Measurements from ENCODE around the gene GPI.
"Not testable (repeated sequence)": the region's sequence is repeated elsewhere in the genome, so short reads cannot be mapped to it uniquely, and the experiment has no call there.

GPI gene

GRCh38 chr19:34369166-34369565 is 4.2 kb downstream of the GPI start:
- DNase-seq, result not testable (repeated sequence)

- no peak for DNase-seq
These were observed 5.1 kb downstream of the GPI start for GRCh38 chr19:34370117-34370516.

GRCh38 chr19:34370983-34371382 is 6.0 kb downstream of the GPI start:
- no peak for DNase-seq

GRCh38 chr19:34373601-34374288 is 8.7 kb downstream of the GPI start:
- DNase-seq, result no peak

- no peak for DNase-seq
These were observed 10.6 kb downstream of the GPI start for GRCh38 chr19:34375598-34375997.

GRCh38 chr19:34380639-34381241 is 15.7 kb downstream of the GPI start:
- no peak for DNase-seq

- DNase-seq, result no peak
These were observed 16.6 kb downstream of the GPI start for GRCh38 chr19:34381399-34382251.

- DNase-seq, result no peak
These were observed 17.5 kb downstream of the GPI start for GRCh38 chr19:34382471-34382870.

- DNase-seq, result no peak
These were observed 18.6 kb downstream of the GPI start for GRCh38 chr19:34383599-34383998.

- DNase-seq, result no peak
These were observed 21.8 kb downstream of the GPI start for GRCh38 chr19:34386645-34387445.

- DNase-seq, result no peak
These were observed 22.4 kb downstream of the GPI start for GRCh38 chr19:34387446-34387810.

- DNase-seq, result not testable (repeated sequence)
These were observed 23.7 kb downstream of the GPI start for GRCh38 chr19:34388745-34389144.

- DNase-seq, result no peak
These were observed 26.8 kb downstream of the GPI start for GRCh38 chr19:34391813-34392212.

- no peak for DNase-seq
These were observed 28.0 kb downstream of the GPI start for GRCh38 chr19:34393031-34393430.

GRCh38 chr19:34393629-34394028 is 28.6 kb downstream of the GPI start:
- DNase-seq, result no peak

- no peak for DNase-seq
These were observed 32.9 kb downstream of the GPI start for GRCh38 chr19:34397853-34398252.

GRCh38 chr19:34399886-34400285 is 34.9 kb downstream of the GPI start:
- no peak for DNase-seq

GRCh38 chr19:34400844-34401243 is 35.8 kb downstream of the GPI start:
- DNase-seq, result not testable (repeated sequence)

GRCh38 chr19:34402074-34402600 is 37.1 kb downstream of the GPI start:
- no peak for DNase-seq

GRCh38 chr19:34403784-34404108 is 38.8 kb downstream of the GPI start:
- DNase-seq, result no peak

GRCh38 chr19:34404109-34404909 is 39.3 kb downstream of the GPI start, which contains the start of gene PDCD2L:
PDCD2L (plus strand) TSS chr19:34404399; CDS start chr19:34404431, 32 bp downstream.
- peak; percentile 73 for DNase-seq

Measured in DMS 273 treated with DMSO at 0.1 percent for 48 hours (cell line).